Putamen (tissue), 1 donor: ENCODE measurements around the gene IL5.
"Not testable (repeated sequence)": the region's sequence is repeated elsewhere in the genome, so short reads cannot be mapped to it uniquely, and the experiment has no call there.

ENCODE experiments used
- DNase-seq: peaks from one replicate; pipeline ENCODE4 v3.0.0-alpha.2; 2016; ENCODE audit warnings: low spot score

The IL5 gene

GRCh38 chr5:132543472-132544201, at the start of gene IL5:
Gene IL5, minus strand, starts transcription at chr5:132543522. Its CDS starts 44 bp downstream, at chr5:132543478.
- DNase-seq, result no peak

DNA sequence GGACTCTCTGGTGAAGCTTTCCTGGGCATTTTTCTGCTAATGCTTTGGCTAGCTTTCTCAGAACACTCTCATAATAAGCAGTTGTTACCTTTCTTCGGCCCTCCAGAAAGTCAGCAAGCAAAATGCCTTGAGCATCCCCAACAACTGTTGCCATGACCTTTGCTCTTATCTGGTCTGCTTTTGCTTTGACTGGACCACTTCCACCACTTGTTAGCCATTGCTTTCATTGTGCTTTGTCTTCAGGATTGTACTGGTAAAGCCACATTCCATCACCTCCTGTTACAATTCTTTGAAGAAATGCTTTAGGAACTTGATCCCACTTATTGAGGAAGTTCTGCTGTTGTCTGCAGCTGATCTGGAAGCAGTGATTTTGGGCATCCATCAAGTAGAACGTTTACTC, 49.2 kb upstream of the IL5 start:
- DNase-seq, result no peak

- DNase-seq, result no peak
Measured at GRCh38 chr5:132591145-132591544, 47.8 kb upstream of the IL5 start.

- DNase-seq, result no peak
Measured at GRCh38 chr5:132589467-132589866, 46.1 kb upstream of the IL5 start.

DNA sequence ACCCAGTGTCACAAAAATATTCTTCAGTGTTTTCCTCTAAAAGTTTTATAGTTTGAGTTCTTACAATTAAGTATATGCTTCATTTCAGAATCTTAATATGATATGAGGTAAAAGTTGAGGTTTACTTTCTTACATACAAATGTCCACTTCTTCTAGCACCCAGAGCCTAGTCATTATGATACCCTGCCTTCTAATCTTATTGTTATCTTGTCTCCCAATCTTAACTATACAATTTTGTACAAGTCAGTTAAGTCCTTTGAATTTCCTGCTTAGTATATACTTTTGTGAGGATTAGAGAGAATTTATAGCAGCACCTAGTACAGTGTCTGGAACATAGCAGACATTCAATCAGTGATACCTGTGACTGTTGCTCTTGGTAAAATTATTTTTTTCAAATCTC, 42.7 kb upstream of the IL5 start:
- no peak for DNase-seq

- not testable (repeated sequence) for DNase-seq
Measured at GRCh38 chr5:132584560-132584959, 41.2 kb upstream of the IL5 start.

DNA sequence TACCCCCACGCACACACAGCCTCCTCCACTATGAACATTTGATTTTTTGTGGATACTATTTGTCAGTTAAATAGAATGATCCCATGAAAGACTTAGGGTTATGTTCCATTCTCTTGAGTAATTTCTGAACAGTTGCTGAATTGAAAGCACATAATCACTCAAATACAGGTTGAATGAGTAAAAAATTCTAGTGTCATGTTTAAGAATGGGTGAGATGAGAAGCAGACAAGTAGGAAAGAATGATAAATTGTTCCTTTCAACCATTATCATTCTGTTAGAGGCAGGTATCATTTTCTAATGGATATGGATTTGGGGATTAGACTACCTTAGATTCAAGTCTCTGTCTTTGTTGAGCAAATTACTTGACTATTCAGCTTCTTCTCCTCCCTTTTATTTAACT, 32.8 kb upstream of the IL5 start:
- DNase-seq, result no peak

GRCh38 chr5:132566657-132567056, 23.3 kb upstream of the IL5 start:
- no peak for DNase-seq

DNA sequence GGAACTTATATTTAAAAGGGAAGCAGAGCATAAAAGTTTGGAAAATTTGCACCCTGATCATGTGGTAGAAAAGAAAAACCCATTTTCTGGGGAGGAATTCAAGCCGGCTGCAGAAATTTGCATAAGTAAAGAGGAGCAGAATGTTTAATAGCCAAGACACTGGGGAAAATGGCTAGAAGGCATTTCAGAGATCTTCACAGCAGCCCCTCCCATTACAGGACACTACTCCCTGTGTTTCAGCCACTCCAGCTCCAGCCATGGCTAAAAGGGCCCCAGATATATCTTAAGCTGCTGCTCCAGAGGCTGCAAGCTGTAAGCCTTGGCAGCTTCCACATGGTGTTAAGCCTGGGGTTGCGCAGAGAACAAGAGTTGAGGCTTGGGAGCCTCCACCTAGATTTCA, 21.2 kb upstream of the IL5 start:
- DNase-seq, result not testable (repeated sequence)

- DNase-seq, result no peak
Measured at GRCh38 chr5:132561601-132562000, 18.3 kb upstream of the IL5 start.

DNA sequence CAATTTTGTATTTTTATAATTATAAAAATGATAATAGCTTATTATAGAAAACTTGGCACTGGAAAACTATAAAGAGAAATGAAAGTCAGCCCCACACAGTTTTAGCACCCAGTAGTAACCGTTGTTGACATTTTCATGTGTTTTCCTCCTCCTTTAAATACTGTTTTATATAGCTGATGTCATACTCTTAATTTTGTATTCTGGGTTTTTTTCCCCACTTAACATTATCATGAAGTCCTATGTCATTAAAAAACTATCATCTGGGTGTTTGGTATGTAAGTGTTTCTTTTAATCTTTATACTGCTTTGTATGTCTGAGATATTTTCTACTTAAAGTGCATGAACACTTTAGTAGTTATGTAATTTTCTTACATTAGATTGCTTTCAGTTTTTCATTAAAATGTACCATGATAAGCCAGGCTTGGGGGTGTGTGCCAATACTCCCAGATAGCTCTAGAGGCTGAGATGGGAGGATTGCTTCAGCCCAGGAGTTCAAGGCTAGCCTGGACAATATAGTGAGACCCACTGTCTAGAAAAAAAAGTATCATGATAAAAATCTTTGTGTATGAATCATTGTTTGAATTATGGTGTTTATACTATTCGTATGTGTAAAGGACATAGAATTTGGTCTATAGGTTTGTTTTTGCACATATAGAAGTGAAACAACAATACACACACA, 16.2 kb upstream of the IL5 start:
- no peak for DNase-seq

GRCh38 chr5:132557478-132558172, 14.3 kb upstream of the IL5 start:
- DNase-seq, result no peak

GRCh38 chr5:132556763-132557477, 13.6 kb upstream of the IL5 start, which contains the start of gene RAD50:
Gene RAD50, plus strand, starts transcription at chr5:132556977. Its CDS starts 348 bp downstream, at chr5:132557325.
- peak; percentile 89 for DNase-seq

DNA sequence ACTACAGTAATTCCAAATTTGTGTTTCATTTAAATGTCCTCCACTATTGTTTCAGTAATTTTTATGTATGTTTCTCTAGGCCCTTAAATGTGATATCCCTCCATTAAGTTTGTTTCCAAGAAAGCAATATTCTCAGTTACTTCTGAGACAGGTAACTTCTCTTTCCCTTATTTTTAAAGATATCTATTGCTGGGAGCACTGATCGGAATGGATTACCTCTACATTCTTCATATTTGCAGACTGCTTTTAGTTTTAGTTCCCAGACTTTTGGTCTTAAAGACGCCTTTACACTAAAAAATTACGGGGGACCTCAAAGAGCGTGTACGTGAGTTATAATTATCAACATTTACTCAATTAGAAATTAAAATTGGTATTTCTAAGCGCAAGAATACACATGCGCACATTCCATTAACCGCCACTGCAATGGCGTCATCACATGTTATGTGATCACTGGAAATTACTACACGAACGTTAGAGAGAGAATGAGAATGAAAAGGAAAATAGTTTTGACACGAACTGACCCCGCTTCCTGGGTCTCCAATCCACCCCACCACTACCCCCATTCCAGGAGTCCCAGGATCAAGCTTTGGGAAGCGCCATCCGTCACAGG, 12.9 kb upstream of the IL5 start:
- DNase-seq, result no peak

DNA sequence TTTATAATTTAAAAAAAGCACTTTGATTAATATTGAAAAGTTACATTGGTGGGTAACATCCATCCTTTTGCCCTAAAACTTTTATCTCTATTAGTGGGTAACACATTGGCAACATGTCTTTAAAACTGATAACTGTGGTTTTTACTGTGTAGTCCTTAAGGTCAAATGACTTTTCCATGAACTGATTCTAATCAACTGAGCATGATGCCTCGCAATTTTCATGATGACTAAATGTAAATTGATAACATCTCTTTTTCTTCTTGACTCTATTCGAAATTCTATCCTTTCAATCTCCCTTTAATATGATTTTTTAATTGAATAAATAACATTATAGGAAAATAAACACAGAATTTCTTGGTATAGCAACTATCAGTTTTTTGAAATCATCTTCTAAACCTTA, 6.3 kb upstream of the IL5 start:
- no peak for DNase-seq

GRCh38 chr5:132548834-132549233, 5.5 kb upstream of the IL5 start:
- not testable (repeated sequence) for DNase-seq

GRCh38 chr5:132547269-132547668, 3.9 kb upstream of the IL5 start:
- DNase-seq, result no peak

GRCh38 chr5:132546108-132546507, 2.8 kb upstream of the IL5 start:
- DNase-seq, result no peak

DNA sequence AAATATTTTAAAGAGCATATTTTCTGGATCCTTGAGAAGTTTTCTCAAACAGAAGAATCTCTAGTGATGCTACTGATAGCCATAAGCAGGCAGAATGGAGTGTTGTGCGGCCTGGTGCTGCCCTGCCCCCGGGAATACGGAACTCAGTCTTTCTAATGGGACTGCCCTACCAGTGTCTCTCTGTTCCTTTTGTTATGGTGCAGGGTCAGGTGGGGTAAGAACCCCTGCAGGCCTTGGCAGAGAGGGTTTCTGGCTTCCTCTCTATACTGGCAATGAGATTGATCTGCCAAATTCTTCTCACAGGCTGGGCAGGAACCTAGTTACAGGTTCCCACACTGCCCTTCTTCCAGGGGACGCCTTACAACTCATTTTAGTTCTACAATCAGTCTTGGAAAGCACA, 2.6 kb downstream of the IL5 start:
- DNase-seq, result peak; percentile 8

DNA sequence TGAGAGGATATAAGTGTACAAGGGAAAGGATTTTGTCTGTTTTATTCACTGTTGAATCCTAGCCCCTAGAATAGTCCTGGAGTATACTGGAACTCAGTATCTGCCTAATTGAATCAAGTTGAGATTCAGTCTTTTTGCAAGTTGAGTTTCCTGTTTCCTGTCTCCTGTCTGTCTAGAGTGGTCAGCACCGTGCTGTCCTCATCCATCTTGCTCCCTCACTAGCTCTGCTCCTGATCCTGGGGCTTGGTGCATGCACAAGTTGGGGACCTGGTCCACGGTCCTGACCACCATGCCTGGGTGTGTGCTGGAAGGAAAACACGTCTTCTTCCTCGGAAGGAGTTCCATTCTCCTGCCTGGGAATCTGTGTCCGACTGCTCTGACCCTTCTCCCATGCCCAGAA, 3.2 kb downstream of the IL5 start:
- DNase-seq, result no peak

- DNase-seq, result no peak
Measured at GRCh38 chr5:132539716-132540115, 3.6 kb downstream of the IL5 start.

DNA sequence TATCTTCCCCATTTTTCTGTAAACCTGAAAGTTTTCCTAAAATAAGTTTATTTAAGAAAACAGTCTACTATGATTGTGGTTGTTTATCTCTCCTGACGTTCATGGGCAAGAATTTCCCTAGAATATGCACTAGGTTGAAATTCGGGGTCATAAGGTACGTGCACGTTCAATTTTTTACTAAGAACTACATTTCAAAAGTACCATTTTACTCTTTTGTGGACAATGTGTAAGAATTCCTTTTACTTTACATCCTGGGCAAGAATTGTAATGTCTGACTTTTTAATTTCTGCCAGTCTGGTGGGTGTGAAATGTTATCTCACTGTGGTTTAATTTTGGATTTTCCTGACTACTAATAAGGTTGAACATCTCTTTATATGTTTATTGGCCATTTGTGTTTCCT, 12.4 kb downstream of the IL5 start:
- no peak for DNase-seq
